ENCODE measurements around the gene STX17.

Gene STX17

DNA sequence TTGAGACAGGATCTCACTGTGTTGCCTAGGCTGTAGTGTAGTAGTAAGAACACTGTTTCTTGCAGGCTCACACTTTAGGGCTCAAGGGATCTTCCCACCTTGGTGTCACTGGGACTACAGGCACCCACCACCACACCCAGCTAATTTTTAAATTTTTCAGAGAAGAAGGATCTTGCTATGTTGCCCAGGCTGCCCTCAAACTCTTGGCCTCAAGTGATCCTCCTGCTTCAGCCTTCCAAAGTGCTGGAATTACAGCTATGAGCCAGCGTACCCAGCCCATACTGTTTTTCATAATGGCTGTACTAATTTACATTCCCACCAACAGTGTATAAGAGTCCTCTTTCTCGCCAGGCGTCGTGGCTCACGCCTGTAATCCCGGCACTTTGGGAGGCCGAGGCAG is 5.1 kb downstream of the STX17 start:
- no peak for TF ChIP-seq CTCF (IDR thresholded peaks at IDR 0.05)

GRCh38 chr9:99916650-99917049 is 10.2 kb downstream of the STX17 start:
- TF ChIP-seq CTCF (IDR thresholded peaks at IDR 0.05): no peak

DNA sequence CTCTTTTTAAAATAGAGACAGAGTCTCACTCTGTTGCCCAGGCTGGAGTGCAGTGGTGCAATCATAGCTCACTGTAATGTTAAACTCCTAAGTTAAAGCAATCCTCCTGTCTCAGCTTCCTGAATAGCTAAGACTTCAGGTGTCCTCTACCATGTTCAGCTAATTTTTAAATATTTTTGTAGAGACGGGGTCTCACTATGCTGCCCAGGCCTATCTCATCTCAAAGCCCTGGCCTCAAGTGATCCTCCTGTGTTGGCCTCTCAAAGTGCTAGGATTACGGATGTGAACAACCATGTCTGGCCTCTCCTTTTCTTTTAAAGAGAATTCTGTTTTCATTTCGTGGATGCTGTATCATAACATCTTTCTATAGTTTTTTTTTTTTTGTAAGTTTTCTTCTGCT is 11.7 kb downstream of the STX17 start:
- TF ChIP-seq CTCF (IDR thresholded peaks at IDR 0.05): no peak

- no peak for TF ChIP-seq CTCF (IDR thresholded peaks at IDR 0.05)
Measured at GRCh38 chr9:99919930-99920329, 13.5 kb downstream of the STX17 start.

GRCh38 chr9:99921875-99922710 is 15.6 kb downstream of the STX17 start:
- no peak for TF ChIP-seq CTCF (IDR thresholded peaks at IDR 0.05)

DNA sequence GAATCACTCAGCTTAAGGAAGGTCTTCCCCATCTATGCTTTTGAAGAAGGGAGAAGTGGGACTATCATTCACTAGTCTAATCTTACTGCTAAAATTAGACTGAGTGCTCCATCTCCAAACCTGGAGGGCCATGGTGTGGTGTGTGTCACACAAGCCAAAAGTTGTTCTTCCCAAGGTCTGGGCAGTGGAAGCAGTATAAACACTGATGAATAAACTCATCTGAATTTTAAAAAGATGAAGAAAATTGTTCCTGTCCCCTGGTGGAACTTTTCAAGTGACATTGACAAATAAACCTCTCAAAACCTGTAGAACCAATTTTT is 16.2 kb downstream of the STX17 start:
- no peak for TF ChIP-seq CTCF (IDR thresholded peaks at IDR 0.05)

- no peak for TF ChIP-seq CTCF (IDR thresholded peaks at IDR 0.05)
Measured at GRCh38 chr9:99925541-99925940, 19.1 kb downstream of the STX17 start.

DNA sequence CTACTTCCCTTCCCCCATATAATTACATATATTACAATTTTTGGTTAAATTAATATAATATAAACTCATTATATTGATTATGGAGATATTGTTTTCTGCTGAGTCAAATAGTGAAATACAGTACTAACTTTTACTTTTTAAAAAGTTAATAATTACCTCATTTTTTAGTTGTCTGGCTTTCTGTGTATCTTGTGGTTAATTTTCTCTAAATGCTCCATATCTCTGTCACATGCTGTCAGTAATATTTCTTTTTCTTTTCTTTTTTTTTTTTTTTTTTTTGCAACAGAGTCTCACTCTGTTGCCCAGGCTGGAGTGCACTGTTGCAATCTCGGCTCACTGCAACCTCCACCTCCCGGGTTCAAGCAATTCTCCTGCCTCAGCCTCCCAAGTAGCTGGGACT is 23.2 kb downstream of the STX17 start:
- TF ChIP-seq CTCF (IDR thresholded peaks at IDR 0.05): no peak
